Measurements from ENCODE around the gene PCTP. TPM values are rescaled to one million over a fixed set of nuclear protein-coding genes. Genes with fewer than 3 reads are reported as not detected.

Gene PCTP
- total and polyA plus RNA-seq, 3 experiments from 2014 or later = 3.5 to 8.5 (median 8.4) TPM

DNA sequence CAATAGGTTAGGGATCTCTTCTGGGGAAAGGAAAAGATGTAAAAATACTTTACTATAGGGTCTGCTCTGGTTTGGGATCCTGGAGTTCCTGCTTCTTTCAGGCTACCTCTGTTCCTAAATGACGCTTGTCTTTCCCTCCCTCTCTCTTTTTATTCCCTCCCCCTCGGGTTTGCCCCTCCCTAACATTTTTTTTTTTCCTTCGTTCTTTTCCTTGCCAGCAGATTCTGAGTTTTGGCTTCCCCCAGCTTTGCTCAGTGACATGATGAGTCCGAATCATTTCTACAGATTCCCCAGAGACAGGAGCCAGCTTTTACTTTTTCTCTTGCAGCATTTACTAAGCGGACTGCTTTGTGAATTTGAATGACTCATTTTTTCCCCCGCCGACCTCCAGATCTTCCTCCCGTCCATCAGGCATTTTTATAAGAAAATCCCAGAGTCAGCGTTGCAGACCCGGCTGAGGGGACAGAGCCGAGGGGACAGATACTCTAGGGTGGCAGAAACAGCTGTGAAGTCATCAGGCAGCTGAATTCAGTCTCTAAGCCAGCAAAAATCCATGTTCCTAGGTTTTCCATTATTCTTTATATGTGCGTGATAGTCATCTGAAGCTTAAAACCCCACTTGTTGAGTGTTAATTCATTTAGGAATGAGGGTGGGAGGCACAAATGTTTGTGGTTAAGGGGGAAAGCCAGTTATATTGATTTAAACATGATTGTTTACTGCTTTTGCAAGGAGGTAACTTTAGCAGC lies 27.9 kb upstream of the PCTP start, which contains the start of gene TMEM100:
Gene TMEM100 (minus strand): TSS at position 123 of the 746 bp plus-strand sequence. CDS start 1,794 bp downstream, outside the sequence.
- H3K4me3 ChIP-seq (ENCODE audit: low read length) = no peak within 1 kb of the TSS
- H3K27me3 ChIP-seq (ENCODE audit: insufficient read depth, low read length, poor library complexity, severe bottlenecking) = no peaks in the 10 kb centered on the region
- ChIA-PET CTCF (no interaction called here), POLR2A (no interaction called here)
- H3K27ac Mint-ChIP-seq = no peak within 1 kb of the TSS
- H3K36me3 ChIP-seq (ENCODE audit: insufficient read depth, low read length) = no peaks in the 10 kb centered on the region
- no peaks in the 10 kb centered on the region for H3K9me3 ChIP-seq (ENCODE audit: low read length)
- no peaks in the 10 kb centered on the region for H3K36me3 Mint-ChIP-seq
- no peaks in the 10 kb centered on the region for H3K4me1 ChIP-seq (ENCODE audit: insufficient read depth, low read length)
- H3K4me1 Mint-ChIP-seq = no peaks in the 10 kb centered on the region
- no peak within 1 kb of the TSS for H3K4me3 Mint-ChIP-seq
- H3K27me3 Mint-ChIP-seq = peaks cover 7 to 62% of the 10 kb centered on the region in 2 donors
- DNase-seq = no peak
- no peak within 1 kb of the TSS for H3K27ac ChIP-seq (ENCODE audit: low read depth, low read length)
- H3K9me3 Mint-ChIP-seq = no peaks in the 10 kb centered on the region

GRCh38 chr17:55723488-55723848 lies 27.4 kb upstream of the PCTP start:
- no peak overlapping the region for H3K27ac Mint-ChIP-seq
- ChIA-PET CTCF (no interaction called here), POLR2A (no interaction called here)
- H3K4me3 ChIP-seq (ENCODE audit: low read length) = no peak overlapping the region
- no peaks in the 10 kb centered on the region for H3K9me3 Mint-ChIP-seq
- no peaks in the 10 kb centered on the region for H3K4me1 ChIP-seq (ENCODE audit: insufficient read depth, low read length)
- H3K4me3 Mint-ChIP-seq = no peak overlapping the region
- no peak overlapping the region for H3K27ac ChIP-seq (ENCODE audit: low read depth, low read length)
- DNase-seq = no peak
- H3K4me1 Mint-ChIP-seq = no peaks in the 10 kb centered on the region
- H3K27me3 ChIP-seq (ENCODE audit: insufficient read depth, low read length, poor library complexity, severe bottlenecking) = no peaks in the 10 kb centered on the region
- no peaks in the 10 kb centered on the region for H3K36me3 Mint-ChIP-seq
- H3K9me3 ChIP-seq (ENCODE audit: low read length) = no peaks in the 10 kb centered on the region
- peaks cover 8 to 65% of the 10 kb centered on the region in 2 donors for H3K27me3 Mint-ChIP-seq
- H3K36me3 ChIP-seq (ENCODE audit: insufficient read depth, low read length) = no peaks in the 10 kb centered on the region

DNA sequence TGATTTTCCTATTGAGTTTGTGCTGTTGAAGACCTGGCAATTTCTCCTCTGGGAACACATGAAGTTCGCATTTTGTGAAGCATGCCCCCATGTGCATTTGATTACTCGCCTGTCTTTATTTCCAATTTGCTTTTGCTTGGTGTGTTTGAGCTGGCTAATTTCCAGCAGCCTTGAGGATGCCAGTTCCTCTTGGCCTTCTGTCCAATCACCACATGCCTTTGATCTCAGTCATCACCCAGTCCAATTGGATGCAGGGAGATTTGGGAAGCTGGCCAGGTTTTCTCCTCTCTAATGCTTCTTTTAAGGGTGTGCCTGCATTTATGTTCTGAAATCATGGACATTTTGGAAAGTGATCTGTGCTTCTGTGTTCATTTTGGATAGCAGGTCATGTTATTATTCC lies 24.4 kb upstream of the PCTP start:
- Mint-ChIP-seq H3K27me3 (peaks cover 8 to 54% of the 10 kb centered on the region in 2 donors), H3K36me3 (no peaks in the 10 kb centered on the region), H3K4me3 (no peak overlapping the region), H3K4me1 (no peaks in the 10 kb centered on the region), H3K27ac (no peak overlapping the region), H3K9me3 (no peaks in the 10 kb centered on the region)
- no peak overlapping the region for H3K27ac ChIP-seq (ENCODE audit: low read depth, low read length)
- no peak overlapping the region for H3K4me3 ChIP-seq (ENCODE audit: low read length)
- no peak for DNase-seq
- no peaks in the 10 kb centered on the region for H3K4me1 ChIP-seq (ENCODE audit: insufficient read depth, low read length)
- no peaks in the 10 kb centered on the region for H3K36me3 ChIP-seq (ENCODE audit: insufficient read depth, low read length)
- ChIA-PET POLR2A (no interaction called here), CTCF (no interaction called here)
- H3K27me3 ChIP-seq (ENCODE audit: insufficient read depth, low read length, poor library complexity, severe bottlenecking) = no peaks in the 10 kb centered on the region
- no peaks in the 10 kb centered on the region for H3K9me3 ChIP-seq (ENCODE audit: low read length)

- Mint-ChIP-seq H3K27ac (no peak overlapping the region), H3K27me3 (peaks cover 8 to 57% of the 10 kb centered on the region in 2 donors), H3K9me3 (no peaks in the 10 kb centered on the region), H3K4me3 (no peak overlapping the region), H3K4me1 (no peaks in the 10 kb centered on the region), H3K36me3 (no peaks in the 10 kb centered on the region)
- Histone ChIP-seq H3K27ac (ENCODE audit: low read depth, low read length) (no peak overlapping the region), H3K4me3 (ENCODE audit: low read length) (no peak overlapping the region), H3K36me3 (ENCODE audit: insufficient read depth, low read length) (no peaks in the 10 kb centered on the region), H3K4me1 (ENCODE audit: insufficient read depth, low read length) (no peaks in the 10 kb centered on the region), H3K9me3 (ENCODE audit: low read length) (no peaks in the 10 kb centered on the region), H3K27me3 (ENCODE audit: insufficient read depth, low read length, poor library complexity, severe bottlenecking) (no peaks in the 10 kb centered on the region)
- ChIA-PET CTCF (no interaction called here), POLR2A (no interaction called here)
- no peak for DNase-seq
These were observed 23.6 kb upstream of the PCTP start for GRCh38 chr17:55727275-55727674.

DNA sequence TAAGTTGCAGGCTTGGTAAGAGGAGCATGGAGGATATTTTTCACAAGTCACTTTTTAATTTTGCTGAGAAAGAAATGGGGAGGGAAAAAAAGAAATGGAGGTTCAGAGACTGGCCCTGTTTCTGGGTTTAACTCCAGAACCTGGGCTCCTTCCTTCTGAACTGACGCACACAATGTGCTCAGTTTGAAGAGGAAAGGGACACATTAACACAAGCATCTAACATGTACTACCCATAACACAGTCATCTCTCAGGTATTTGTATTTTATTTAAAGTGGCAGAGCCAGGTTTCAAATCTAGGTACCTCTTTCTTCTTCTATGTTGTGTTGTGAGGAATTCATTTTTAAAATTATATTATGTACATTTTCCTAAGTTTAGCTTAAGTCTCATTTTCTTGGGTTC lies 22.9 kb upstream of the PCTP start:
- H3K36me3 ChIP-seq (ENCODE audit: insufficient read depth, low read length) = no peaks in the 10 kb centered on the region
- no peaks in the 10 kb centered on the region for H3K27me3 ChIP-seq (ENCODE audit: insufficient read depth, low read length, poor library complexity, severe bottlenecking)
- Mint-ChIP-seq H3K4me1 (no peaks in the 10 kb centered on the region), H3K36me3 (peaks cover 0 to under 1% (median 0%) of the 10 kb centered on the region in 3 donors), H3K27me3 (peaks cover 10 to 56% of the 10 kb centered on the region in 2 donors), H3K27ac (no peak overlapping the region), H3K4me3 (no peak overlapping the region), H3K9me3 (no peaks in the 10 kb centered on the region)
- H3K9me3 ChIP-seq (ENCODE audit: low read length) = no peaks in the 10 kb centered on the region
- DNase-seq = no peak
- no peak overlapping the region for H3K4me3 ChIP-seq (ENCODE audit: low read length)
- ChIA-PET CTCF (interaction anchor here (0.6 kb wide), 1 partner anchor 10 kb away, joined by 3 read pairs; no protein-coding TSS in a partner anchor), POLR2A (no interaction called here)
- no peaks in the 10 kb centered on the region for H3K4me1 ChIP-seq (ENCODE audit: insufficient read depth, low read length)
- H3K27ac ChIP-seq (ENCODE audit: low read depth, low read length) = no peak overlapping the region

- Histone ChIP-seq H3K4me1 (ENCODE audit: insufficient read depth, low read length) (no peaks in the 10 kb centered on the region), H3K27ac (ENCODE audit: low read depth, low read length) (no peak overlapping the region), H3K4me3 (ENCODE audit: low read length) (no peak overlapping the region), H3K9me3 (ENCODE audit: low read length) (no peaks in the 10 kb centered on the region), H3K36me3 (ENCODE audit: insufficient read depth, low read length) (no peaks in the 10 kb centered on the region), H3K27me3 (ENCODE audit: insufficient read depth, low read length, poor library complexity, severe bottlenecking) (no peaks in the 10 kb centered on the region)
- Mint-ChIP-seq H3K27me3 (peaks cover 7 to 54% of the 10 kb centered on the region in 2 donors), H3K27ac (no peak overlapping the region), H3K4me1 (no peaks in the 10 kb centered on the region), H3K4me3 (no peak overlapping the region), H3K36me3 (peaks cover 0 to 1% (median 0%) of the 10 kb centered on the region in 3 donors), H3K9me3 (no peaks in the 10 kb centered on the region)
- ChIA-PET POLR2A (no interaction called here), CTCF (interaction anchor here (0.6 kb wide), 1 partner anchor 10 kb away, joined by 3 read pairs; no protein-coding TSS in a partner anchor)
- no peak for DNase-seq
These were observed 22.5 kb upstream of the PCTP start for GRCh38 chr17:55728361-55728760.

- H3K9me3 Mint-ChIP-seq = no peaks in the 10 kb centered on the region
- DNase-seq = no peak
- no peak overlapping the region for H3K4me3 ChIP-seq (ENCODE audit: low read length)
- H3K4me1 ChIP-seq (ENCODE audit: insufficient read depth, low read length) = no peaks in the 10 kb centered on the region
- H3K27ac Mint-ChIP-seq = peak overlapping the region in 1 of 8 donors; percentile 61
- H3K36me3 ChIP-seq (ENCODE audit: insufficient read depth, low read length) = no peaks in the 10 kb centered on the region
- H3K9me3 ChIP-seq (ENCODE audit: low read length) = no peaks in the 10 kb centered on the region
- H3K4me1 Mint-ChIP-seq = no peaks in the 10 kb centered on the region
- no peaks in the 10 kb centered on the region for H3K27me3 ChIP-seq (ENCODE audit: insufficient read depth, low read length, poor library complexity, severe bottlenecking)
- ChIA-PET POLR2A (no interaction called here), CTCF (no interaction called here)
- no peak overlapping the region for H3K4me3 Mint-ChIP-seq
- H3K27ac ChIP-seq (ENCODE audit: low read depth, low read length) = no peak overlapping the region
- peaks cover 0 to 1% (median 0%) of the 10 kb centered on the region in 3 donors for H3K36me3 Mint-ChIP-seq
- H3K27me3 Mint-ChIP-seq = peaks cover 7 to 53% of the 10 kb centered on the region in 2 donors
These were observed 22.0 kb upstream of the PCTP start for GRCh38 chr17:55728833-55729232.

DNA sequence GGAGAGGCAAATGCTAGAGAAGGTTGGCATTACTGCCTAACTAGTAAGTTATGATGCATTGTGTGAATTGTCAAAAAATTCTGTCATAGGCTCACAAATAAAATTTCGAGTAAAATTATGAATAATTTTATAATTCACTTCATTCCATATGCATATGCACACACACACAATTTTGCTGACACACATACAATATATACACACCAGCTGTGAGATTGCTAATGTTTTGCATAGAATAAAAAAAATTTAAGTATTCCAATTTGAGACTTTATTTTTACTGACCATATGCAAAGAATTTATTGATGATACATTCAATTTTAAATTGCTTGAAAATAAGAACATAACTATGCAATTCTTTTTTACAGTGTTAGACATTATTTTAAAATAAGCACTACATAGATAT lies 21.4 kb upstream of the PCTP start:
- no peak overlapping the region for H3K27ac ChIP-seq (ENCODE audit: low read depth, low read length)
- H3K27me3 ChIP-seq (ENCODE audit: insufficient read depth, low read length, poor library complexity, severe bottlenecking) = no peaks in the 10 kb centered on the region
- H3K4me1 Mint-ChIP-seq = no peaks in the 10 kb centered on the region
- no peaks in the 10 kb centered on the region for H3K9me3 Mint-ChIP-seq
- no peak overlapping the region for H3K4me3 Mint-ChIP-seq
- no peaks in the 10 kb centered on the region for H3K9me3 ChIP-seq (ENCODE audit: low read length)
- H3K4me1 ChIP-seq (ENCODE audit: insufficient read depth, low read length) = no peaks in the 10 kb centered on the region
- peaks cover 0 to 1% (median 0%) of the 10 kb centered on the region in 3 donors for H3K36me3 Mint-ChIP-seq
- no peak overlapping the region for H3K27ac Mint-ChIP-seq
- DNase-seq = no peak
- H3K27me3 Mint-ChIP-seq = peaks cover 10 to 50% of the 10 kb centered on the region in 2 donors
- no peak overlapping the region for H3K4me3 ChIP-seq (ENCODE audit: low read length)
- CTCF ChIA-PET = no interaction called here
- H3K36me3 ChIP-seq (ENCODE audit: insufficient read depth, low read length) = no peaks in the 10 kb centered on the region
- POLR2A ChIA-PET = no interaction called here
